OCI-LY7 (cell line): ENCODE data around the gene RUNX1.

Experiments used
- CTCF ChIP-seq: fragments of 200-600 bp; sonication (generic); conservative IDR thresholded peaks from 2 replicates; pipeline ENCODE4 v1.5.1; 2014; ENCODE audit warnings: mild to moderate bottlenecking, antibody characterized with exemption, low read length, moderate library complexity, mixed read lengths
- EZH2phosphoT487 ChIP-seq: fragments of 200-600 bp; sonication (generic); IDR thresholded peaks from 2 replicates; pipeline ENCODE4 v1.6.1; 2018; ENCODE audit warnings: low read depth, borderline replicate concordance, mild to moderate bottlenecking, mixed run types, antibody characterized with exemption, low read length, moderate library complexity, mixed read lengths

- TF ChIP-seq CTCF (no peak), EZH2phosphoT487 (no peak)
Observed at GRCh38 chr21:34806423-34806822, 242.7 kb downstream of the RUNX1 start.
